Measurements from ENCODE around the gene MTHFSD.

MTHFSD gene

DNA sequence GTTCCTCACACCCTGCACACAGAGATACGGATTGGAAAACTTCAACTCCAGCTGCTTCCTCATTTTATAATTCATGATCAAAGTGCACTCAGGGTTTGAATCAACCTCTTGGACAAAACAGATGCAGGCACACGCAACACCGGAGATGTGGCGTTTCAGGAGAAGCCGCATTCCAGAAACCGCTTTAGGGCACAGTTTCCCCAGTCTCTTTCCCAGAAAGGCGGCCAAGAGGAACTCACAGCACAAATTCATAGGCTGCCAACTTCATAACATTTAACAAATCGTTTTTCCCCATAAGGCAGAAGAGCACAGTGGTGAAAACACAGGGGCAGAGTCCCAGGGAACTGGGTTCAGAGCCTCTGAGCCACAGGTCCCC, 8.4 kb downstream of the MTHFSD start:
- DNase-seq = no peak

DNA sequence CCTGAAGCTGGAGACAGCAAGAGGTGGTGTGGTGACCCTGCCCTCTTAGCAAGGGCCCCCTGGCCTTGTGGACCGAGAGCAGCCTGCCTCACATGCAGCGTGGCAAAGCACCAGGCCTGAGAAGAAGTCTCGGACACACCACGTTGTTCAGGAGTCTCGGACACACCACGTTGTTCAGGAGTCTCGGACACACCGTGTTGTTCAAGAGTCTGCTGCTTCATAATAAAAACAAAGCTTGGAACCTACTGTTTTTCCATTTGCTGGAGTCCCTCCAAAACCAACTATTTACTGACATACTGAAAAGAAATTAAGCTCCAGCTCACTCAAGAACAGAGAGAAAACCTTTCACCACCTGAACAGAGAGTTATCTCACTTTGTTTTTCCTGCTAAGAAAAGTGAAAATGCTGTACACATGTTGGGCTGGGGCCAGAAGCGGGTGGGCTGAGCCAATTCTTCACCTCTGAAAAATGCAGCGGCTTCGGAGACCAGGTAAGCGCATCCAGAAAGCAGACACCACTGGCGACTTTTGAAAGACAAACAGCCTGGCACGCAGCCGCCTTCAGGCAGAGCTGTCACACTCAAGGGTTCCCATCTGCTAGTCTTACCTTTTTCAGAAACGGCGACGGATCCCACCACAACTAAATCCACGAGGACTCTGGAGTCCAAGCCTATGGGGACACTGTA, 8.9 kb downstream of the MTHFSD start:
- DNase-seq = no peak

DNA sequence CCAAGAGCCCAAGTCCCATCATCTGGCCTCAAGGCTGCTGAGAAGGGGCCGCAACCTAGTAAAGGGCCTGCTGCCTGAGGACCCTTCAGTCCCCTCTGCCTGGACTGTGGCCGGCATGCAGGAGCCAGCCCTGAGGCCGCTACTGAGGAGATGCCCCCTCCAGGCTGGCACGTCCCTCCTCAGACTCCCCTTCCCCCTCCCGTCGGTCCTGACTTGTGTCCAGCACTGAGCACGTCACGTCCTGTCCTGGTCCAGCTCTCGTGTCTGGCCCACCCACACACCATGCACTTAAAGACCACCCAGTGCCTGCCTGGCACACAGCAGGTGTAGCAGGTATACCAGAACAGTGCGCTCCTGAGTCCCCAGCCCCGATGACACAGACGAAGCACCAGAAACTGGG, 9.6 kb downstream of the MTHFSD start:
- DNase-seq = no peak

DNA sequence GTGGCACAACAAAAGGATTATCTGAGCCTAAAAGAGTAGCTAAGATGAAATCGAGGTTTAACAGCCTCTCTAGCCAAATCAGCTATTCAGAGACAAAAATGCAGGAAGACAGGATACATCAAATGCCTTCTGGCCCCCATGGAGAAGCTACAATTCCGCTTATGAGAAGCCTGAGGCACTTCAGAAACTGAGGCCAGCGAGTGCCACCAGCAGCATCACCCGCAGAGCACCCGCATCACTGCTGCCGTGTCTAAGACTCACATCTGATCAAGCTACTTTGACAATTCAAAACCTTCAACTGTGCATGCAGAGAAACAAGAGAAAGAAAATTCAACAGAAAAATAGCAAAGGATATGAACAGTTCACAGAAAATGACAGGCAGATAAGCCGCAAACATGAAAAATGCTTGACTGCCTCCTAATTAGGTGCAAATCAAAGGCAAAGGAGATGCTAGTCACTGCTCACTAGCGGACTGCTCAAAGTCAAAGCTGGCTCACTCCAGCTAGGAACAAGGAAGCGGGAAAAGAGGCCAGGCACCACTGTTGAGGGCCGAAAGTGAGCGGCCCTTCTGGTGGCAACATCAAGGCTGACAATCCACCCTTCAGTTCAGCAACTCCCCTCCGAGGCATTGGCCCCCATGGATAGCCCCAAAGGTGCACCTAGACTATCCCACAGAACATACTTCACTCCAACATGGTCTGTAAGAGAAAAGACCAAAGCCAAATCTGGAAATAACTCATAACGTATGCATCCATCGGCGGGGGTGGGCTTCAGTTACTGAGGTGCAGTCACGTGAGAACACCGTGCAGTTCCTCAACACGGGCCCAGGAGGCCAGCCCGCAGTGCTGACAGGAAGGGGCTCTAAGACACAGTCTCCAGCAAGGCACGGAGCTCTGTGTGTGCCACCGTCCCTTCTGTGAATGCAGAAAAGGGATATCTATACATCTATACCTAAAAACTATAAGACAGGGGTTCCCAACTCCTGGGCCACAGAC, 12.0 kb downstream of the MTHFSD start:
- no peak for DNase-seq

DNA sequence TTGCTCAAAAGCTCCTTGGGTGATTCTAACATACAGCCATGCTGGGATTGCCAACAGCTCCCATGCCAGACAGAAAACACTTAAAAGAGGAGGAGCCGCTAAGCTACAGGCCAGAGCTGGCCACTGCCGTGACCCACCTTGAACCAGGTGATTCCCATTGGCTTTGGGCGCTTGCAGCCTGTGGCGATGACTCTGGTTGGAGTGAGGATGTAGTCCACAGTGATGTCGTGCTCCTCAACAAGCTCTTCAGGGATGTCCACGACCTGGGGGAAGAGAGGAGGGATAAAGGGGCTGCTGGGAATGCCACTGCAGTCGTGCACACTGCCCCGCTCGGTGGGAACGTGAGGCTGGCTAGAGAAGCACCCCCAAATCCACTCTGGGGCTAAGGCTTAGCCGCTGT, 13.5 kb downstream of the MTHFSD start:
- no peak for DNase-seq

DNA sequence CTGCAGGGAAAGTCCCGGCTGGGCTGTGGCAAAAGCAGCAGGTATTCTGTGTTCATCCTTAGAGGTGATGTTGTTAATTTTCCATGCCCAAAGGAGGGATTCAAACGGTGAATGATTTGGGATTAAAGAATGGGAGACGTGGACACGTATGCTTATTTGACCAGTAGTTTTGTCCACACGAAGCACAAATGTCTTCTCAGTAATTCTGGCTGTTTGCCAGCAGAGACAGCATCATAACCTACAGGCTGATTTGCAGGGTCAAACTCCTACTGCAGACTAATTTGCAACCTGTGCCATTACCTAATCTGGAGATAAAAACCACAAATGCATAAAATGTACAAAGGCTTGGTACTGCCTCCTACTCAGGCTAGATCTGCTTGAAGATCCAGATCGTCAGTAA, 14.1 kb downstream of the MTHFSD start:
- DNase-seq = no peak

DNA sequence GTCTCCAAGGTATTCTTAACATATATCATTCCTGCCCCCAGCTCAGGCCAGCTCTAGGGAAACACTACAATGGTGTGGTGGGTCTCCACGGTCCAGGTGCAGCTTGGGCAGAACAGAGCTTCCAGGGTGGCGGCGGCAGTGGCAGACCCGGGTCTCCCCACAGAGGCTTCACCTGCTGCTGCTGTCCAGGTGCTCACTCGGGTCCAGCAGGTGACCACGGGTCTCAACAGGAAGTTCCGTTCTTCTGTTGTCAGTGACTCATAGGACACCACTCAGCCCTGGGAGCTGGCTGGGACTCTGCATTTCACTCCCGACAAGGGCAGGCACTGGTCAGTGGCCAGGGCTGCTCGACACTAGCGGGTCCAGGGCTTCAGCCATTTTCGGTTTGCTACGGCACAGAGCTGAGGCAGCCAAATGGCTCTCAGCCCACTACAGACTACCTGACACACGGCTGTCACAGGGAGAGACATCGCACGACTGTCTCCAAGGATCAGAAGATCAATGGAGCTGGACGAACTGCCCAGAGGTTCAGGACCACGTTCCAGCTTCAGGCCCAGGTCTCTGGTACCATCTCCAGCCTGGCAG, 16.7 kb downstream of the MTHFSD start:
- DNase-seq = no peak

DNA sequence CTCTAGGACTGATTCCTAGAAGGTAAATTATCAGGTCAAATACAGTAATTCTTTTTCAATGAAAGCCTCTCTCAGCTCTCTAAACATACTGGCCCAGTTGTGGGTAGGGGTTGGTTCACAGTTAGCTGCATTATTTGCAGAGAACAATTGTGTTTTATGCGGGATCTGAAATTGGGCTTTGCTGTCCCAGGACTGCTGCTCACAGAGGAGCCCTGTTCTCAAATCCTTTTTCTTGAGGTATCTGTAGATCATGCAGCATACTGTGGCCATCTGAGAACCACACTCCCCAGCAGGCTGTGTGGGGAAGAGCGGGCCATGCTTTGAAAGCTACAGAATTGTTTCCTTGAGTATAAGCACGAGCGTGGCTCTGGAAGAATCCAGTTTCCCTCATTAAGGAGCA, 17.5 kb downstream of the MTHFSD start:
- no peak for DNase-seq

DNA sequence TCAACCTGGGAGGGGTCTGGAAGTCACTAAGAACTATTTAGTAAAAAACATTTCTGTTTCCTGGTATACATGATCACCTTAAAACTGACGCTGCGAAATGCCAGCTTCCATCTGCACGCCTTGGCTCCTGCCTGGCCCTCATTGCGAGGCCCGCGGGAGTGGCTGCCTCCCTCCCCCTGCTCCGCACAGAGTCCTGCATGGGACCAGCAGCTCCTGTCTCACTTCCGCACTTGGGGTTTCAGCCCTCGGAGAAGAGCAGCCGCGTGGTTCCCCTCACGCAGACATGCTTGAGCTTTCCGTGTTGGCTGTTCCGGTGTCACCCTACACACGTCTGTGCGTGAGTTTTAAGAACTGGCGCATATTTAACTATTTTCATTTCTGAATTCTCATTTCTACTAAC, 18.4 kb downstream of the MTHFSD start:
- DNase-seq = no peak

DNA sequence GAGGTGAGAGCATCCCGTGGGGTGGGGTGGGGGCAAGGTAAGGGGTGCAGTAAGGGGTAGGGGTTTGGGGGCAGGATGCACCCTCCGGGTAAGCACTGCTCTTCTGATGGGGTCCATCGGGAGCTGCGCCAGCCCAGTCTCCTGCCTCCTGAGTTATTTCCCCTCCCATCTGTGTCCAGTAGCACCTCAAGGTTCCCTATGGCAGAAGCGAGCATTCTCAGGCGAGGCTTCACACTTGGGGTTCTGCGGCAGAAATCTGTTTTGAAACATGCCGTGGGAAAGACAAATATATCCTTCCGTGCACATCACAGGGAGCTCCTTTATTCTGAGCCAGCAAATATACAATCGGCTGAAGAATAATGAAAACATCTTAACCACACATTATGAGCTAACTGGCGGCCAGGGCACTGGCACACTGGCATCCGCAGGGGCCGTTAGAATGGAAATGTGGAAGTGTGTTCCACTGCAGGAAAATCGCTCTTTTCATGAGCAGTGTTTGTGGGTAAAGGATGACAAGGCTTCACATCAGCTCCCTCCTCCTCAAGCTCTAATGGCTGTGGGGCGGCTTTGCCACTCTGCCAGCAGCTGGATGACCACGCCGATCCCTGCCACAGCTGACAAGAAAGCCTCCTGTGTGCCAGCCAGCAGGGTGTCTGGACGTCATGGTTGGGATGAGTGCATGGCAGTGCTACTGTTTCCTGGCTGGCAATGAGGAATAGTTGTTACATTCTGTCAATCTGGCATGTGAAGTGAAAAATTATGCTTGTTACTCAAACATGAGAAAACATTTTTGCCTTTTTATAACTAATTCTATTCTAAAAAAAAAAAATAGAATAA, 20.0 kb downstream of the MTHFSD start:
- no peak for DNase-seq

DNA sequence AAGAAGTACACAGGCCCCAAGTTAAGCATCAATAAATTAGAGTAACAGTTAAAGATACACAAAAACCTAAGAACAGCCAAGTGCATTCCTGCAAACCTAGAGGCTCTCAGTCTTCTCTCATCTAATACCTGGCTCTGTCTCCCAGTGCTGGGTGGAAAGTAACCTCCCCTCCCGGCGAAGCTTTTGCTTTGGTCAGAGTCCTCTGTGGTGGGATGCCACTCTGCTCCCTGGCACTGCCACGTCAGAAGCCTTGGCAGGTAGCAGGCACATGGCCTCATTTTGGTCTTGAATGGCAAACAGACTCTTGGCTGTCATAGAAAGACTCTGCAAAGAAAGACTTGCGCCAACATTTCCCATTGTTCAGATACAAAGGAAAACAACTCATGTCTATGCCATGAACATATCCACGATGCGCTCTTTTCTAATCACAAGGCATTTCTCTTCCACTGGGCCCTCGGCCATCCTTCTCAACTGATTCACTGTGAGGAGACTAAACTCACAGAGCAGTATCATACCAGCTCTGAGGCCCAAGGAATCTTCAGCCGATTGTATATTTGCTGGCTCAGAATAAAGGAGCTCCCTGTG, 21.2 kb downstream of the MTHFSD start:
- DNase-seq = no peak

DNA sequence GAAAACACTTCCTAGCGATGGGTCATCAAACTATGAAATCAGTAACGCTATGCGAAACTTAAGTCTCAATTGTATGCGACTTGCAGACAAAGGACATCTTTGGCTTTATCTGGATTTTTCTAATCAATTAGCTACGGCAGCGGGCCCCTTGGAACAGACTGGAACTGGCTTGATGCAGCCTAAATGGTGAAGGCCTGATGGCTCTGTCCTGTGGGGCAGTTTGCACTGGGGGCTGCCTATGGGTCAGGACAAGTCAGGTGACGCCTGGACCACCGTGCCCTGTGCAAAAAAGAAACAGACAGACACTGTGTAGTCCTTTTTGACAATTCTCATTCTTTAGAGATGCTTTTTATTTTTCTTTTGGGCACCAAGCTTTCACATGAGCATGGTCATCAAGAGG, 22.0 kb downstream of the MTHFSD start:
- DNase-seq = no peak

DNA sequence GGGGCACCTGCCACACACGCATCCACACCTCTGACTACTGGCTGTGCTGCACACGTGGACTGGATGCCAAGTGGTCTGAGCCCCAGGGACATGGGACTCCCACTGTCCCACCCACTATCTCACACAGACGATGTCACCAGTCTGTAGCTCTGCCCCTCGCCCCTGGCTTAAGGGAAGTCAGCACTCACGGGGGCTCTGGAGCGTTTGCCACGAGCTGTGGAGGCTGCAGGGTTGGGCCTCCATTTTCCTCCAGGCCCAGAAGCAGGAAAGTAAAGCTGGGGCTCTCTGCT, 22.6 kb downstream of the MTHFSD start:
- DNase-seq = no peak

DNA sequence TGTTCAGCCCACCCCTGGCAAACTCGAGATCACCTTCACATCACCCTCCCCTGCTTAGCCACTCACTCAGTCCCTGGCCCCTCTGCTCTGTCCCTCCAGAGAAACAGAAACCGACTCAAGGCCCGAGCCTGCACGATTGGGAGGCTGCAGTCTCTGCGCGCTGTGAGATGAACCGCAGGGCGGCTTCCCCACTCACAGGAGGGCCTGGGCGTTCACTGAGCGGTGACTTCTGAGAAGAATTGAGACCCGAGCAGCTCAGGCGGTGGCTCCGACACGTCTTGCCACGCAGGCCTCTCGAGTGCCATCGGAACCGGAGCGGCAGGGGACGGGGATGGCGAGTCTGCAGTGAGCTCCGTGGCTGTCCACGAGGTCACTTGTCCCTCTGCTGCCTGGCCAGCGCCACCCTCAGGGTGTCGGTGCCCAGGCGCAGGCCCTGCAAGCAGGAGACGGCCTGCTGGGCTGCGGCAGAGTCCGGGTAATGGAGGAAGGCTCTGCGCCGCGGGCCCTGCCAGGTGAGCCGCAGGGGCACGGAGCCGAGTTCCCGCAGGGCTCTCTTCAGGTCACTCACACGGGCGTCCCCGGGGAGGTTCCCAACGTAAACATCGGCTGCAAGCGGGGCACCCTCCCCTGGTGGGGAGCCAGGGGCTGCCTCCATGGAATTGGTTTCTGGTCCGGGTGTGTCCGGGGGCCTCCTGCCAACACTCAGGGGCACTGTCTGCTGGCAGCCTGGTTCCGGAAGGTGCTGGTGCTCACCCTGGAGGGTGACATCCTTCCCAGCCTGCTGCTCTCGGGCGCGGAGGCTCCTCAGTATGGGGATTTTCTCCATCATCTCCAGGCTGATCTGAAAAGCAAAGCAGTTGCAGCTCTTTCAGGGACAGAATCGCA, 23.2 kb downstream of the MTHFSD start:
- DNase-seq = no peak

DNA sequence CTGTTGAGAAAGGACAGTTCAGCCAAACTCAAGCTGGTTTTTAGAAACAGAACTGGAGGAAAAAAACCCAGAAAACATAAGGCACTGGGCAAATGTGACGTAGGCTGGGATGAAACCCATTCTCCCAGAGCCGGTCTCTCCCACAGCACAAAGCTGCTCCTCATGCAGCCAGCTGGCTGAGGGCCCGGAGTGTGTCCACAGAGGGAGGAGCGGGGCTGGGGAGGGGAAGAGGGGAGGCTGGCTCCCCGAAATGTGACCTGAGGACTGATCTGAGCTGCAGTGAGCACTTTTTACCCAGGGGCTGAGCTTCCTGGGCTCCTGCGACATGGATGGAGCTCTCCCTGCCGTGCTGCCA, 23.9 kb downstream of the MTHFSD start:
- no peak for DNase-seq

DNA sequence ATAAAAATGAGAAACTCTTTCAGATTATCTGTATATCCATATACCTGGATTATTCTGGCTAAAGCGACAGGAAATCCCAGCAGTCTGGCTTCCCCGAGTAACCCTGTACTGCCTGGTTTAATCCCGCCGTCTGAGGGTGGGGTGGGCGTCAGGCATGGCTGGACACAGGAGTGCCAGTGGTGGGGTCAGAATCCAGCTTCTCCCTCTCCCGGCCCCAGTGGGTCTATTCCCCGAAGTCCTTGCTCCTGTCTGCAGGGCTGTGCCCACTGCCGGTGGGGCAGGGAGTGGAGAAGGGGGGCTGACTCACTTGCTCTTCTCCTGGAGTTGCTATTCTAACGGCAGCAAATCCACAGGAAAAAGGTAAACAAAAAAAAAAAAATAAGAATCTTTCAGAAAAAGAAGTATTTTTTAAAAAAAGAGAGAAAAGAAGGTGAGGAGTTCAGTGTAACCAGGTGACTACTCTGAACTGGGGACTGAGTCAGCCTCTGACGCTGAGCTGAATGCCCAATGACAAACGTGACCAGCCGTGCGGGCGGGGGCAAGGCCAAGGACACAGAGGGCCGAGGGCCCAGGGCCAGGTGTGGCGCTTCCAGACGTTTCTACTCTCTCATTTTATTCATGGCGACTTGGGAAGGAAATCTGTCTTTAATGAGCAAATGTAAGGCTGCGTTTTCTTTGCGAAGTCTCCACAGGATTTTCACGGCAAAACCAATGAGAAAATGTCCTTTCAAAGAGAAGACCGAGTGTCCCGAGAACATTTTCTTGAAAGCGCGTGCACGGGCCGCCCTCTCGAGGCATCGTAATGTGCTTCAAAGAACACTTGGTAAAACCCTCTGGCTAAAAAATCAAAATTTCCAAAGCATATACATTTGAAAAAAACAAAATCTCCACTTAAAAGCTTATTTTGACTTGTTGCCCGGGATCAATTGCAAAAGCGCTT, 24.5 kb downstream of the MTHFSD start:
- no peak for DNase-seq

DNA sequence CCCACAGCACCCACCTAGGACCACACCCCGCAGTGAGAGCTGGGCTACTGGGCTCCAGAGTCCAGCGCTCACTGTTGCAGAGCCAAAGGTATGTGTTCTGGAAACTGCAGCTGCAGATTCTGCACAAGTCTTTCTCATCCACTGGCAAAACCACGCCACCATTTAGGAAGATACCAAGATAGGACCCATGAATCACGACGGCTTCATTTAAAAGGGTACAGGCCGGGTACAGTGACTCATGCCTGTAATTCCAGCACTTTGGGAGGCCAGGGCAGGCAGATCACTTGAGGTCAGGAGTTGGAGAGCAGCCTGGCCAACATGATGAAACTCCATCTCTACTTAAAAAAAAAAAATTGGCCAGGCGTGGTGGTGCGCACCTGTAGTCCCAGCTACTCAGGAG, 25.9 kb downstream of the MTHFSD start:
- no peak for DNase-seq

DNA sequence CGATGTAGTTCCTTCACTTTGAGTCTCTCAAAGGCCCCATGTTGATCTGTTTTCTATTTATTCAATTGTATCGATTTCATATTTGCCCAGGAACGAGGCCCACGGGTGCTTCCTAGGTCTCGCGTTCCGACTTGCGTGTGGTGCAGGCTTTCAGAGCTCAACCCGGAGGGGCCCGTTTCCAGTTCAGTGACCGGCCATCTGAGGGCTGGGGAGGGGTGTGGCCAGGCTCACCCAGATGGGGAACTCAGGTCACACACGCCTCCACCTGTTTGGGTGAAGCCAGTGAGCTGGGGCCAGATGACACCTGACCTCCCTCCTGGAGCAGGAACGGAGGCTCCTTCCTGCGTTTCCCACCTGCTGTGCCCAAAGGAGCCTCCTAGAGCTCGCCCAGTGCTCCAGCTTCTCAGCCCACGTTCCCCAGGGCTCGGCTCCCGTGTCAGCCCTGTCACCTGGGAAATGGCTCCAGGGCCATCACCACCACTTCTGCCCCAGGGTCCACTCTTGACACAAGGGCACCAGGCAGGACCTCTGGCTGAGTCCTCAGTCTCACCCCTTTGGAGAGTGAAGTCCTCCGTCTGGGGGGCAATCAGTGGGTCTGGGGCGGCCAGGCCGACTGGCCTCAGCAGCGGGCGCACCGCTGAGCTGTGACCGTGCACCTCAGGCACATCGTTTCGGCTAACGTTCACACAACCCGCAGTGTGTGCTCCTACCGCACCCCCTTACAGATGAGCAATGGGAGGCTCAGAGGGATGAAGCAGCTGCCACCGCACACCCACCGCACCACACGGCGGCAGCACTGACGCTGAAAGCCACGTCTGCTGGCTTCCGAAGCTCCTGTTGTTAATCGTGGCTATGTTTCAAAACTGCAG, 26.7 kb downstream of the MTHFSD start:
- no peak for DNase-seq

DNA sequence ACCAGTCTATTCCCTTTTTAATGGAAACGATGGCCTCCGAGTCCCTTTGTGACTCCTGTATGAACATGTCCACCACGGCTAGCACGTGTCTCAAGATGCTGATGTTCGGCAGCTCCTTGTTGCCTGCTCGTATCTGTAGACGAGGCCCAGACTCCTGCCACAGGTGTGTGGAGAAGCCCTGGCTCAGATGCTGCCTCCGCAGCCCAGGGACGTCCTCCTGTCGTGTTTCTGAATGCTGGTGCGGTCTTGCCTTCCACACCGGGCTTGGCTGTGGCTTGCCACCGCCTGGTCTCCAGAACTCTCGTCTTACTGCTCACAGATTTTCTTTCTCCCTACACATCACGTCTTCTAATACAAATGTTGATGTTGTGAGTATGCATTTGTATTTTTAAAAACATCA, 27.7 kb downstream of the MTHFSD start:
- DNase-seq = no peak

DNA sequence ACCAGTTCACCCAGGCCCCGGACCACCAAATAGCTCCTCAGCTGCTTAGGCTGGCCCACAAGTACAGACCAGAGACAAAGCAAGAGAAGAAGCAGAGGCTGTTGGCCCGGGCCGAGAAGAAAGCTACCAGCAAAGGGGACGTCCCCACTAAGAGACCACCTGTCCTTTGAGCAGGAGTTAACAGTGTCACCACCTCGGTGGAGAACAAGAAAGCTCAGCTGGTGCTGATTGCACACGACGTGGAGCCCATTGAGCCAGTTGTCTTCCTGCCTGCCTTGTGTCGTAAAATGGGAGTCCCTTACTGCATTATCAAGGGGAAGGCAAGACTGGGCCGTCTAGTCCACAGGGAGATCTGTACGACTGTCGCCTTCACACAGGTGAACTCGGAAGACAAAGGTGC, 29.3 kb downstream of the MTHFSD start:
- DNase-seq = no peak
